Smooth muscle cell (in vitro differentiated cells): ENCODE data around the gene ZNF418. TPM values are rescaled to one million over a fixed set of nuclear protein-coding genes. Genes with fewer than 3 reads are reported as not detected.
A peak's percentile ranks its signal among the peaks of the same experiment; 100 is the strongest.
"Not testable (repeated sequence)": the region's sequence is repeated elsewhere in the genome, so short reads cannot be mapped to it uniquely, and the experiment has no call there.

Experiments used
- DNase-seq: peaks from one replicate; lab custom pipeline; 2025; ENCODE audit not compliant: unreplicated experiment; lab: John Stamatoyannopoulos, UW
- H2AFZ ChIP-seq: fragments of 200-600 bp; sonication (generic); 2 replicates; pipeline ENCODE4 v1.6.0; 2016; ENCODE audit warnings: antibody characterized with exemption, low read depth, mild to moderate bottlenecking
- H3F3A ChIP-seq: fragments of 200-600 bp; sonication (generic); 2 replicates; pipeline ENCODE4 v1.6.0; 2017; ENCODE audit warnings: antibody characterized with exemption, low read depth
- H3K27ac ChIP-seq: fragments of 200-600 bp; sonication (generic); 2 replicates; pipeline ENCODE4 v1.5.1; 2016; ENCODE audit warnings: low read depth, mild to moderate bottlenecking
- H3K27me3 ChIP-seq: fragments of 200-600 bp; sonication (generic); 2 replicates; pipeline ENCODE4 v1.6.1; 2016; ENCODE audit warnings: low read depth, mild to moderate bottlenecking
- H3K36me3 ChIP-seq: fragments of 200-600 bp; sonication (generic); 2 replicates; pipeline ENCODE4 v1.5.1; 2016; ENCODE audit warnings: low read depth
- H3K4me1 ChIP-seq: fragments of 200-600 bp; sonication (generic); 2 replicates; pipeline ENCODE4 v1.5.1; 2016; ENCODE audit warnings: low read depth
- H3K4me2 ChIP-seq: fragments of 200-600 bp; sonication (generic); 2 replicates; pipeline ENCODE4 v1.6.0; 2016; ENCODE audit warnings: mild to moderate bottlenecking
- H3K4me3 ChIP-seq: fragments of 200-600 bp; sonication (generic); 2 replicates; pipeline ENCODE4 v1.5.1; 2016; ENCODE audit warnings: mild to moderate bottlenecking
- H3K79me2 ChIP-seq: fragments of 200-600 bp; sonication (generic); 2 replicates; pipeline ENCODE4 v1.6.0; 2016; ENCODE audit warnings: low read depth, mild to moderate bottlenecking
- H3K9ac ChIP-seq: fragments of 200-600 bp; sonication (generic); 2 replicates; pipeline ENCODE4 v1.6.0; 2016; ENCODE audit warnings: low read depth
- H3K9me3 ChIP-seq: fragments of 200-600 bp; sonication (generic); replicated peaks from 2 replicates; pipeline ENCODE4 v1.5.1; 2016; ENCODE audit warnings: low read depth
- H4K20me1 ChIP-seq: fragments of 200-600 bp; sonication (generic); 2 replicates; pipeline ENCODE4 v1.6.0; 2016; ENCODE audit warnings: low read depth
- CTCF ChIP-seq: fragments of 200-600 bp; sonication (generic); IDR thresholded peaks from 2 replicates; pipeline ENCODE4 v1.5.1; 2017; ENCODE audit warnings: borderline replicate concordance, mild to moderate bottlenecking, antibody characterized with exemption; ENCODE audit not compliant: insufficient read depth, poor library complexity, severe bottlenecking
- WGBS: methylation state at CpG from one replicate; pipeline ENCODE4 v1.1.7; 2016; ENCODE audit warnings: low lambda C conversion rate; 5-methylcytosine and 5-hydroxymethylcytosine counted together
- polyA plus RNA-seq: library from polyadenylated mRNA; unstranded; fragments of >200 nt; fragmentation: Nextera tagmentation; extraction: Ambion mirVana; gene quantifications from 2 replicates; pipeline ENCODE4 v1.2.1, GENCODE V29; 2016
- total RNA-seq: library from RNA; depleted of rRNA; stranded (reverse); fragments of >200 nt; gene quantifications from 2 replicates; pipeline ENCODE4 v1.2.3, GENCODE V29; 2014

ZNF418 gene
- total and polyA plus RNA-seq, 2 experiments from 2014 or later, result 1.8 to 7.5 TPM

- Histone ChIP-seq H3F3A (no peaks in the 10 kb centered on the region), H3K36me3 (peaks cover 27% of the 10 kb centered on the region), H3K79me2 (peaks cover 33% of the 10 kb centered on the region), H3K4me2 (no peak overlapping the region), H2AFZ (no peak overlapping the region), H3K9ac (no peak overlapping the region), H4K20me1 (no peaks in the 10 kb centered on the region), H3K4me1 (peaks cover 5% of the 10 kb centered on the region), H3K27ac (no peak overlapping the region), H3K4me3 (no peak overlapping the region), H3K27me3 (no peaks in the 10 kb centered on the region), H3K9me3 (peaks cover 5% of the 10 kb centered on the region)
- no peak for DNase-seq
- WGBS, result 97% methylated on average over 3 of the region's 3 CpGs
- TF ChIP-seq CTCF, result no peak
Observed at GRCh38 chr19:57941593-57941992, 6.4 kb upstream of the ZNF418 start.

GRCh38 chr19:57935731-57936130 lies 529 bp upstream of the ZNF418 start:
- Histone ChIP-seq H3K4me1 (no peaks in the 10 kb centered on the region), H3K27ac (no peak overlapping the region), H3K4me3 (peak overlapping the region; percentile 97), H2AFZ (no peak overlapping the region), H3K36me3 (peaks cover 7% of the 10 kb centered on the region), H3K79me2 (peaks cover 19% of the 10 kb centered on the region), H3K9me3 (no peaks in the 10 kb centered on the region), H3K4me2 (no peak overlapping the region), H3F3A (no peaks in the 10 kb centered on the region), H4K20me1 (no peaks in the 10 kb centered on the region), H3K27me3 (no peaks in the 10 kb centered on the region), H3K9ac (no peak overlapping the region)
- 92% methylated on average over 12 of the region's 12 CpGs for WGBS
- no peak for DNase-seq
- TF ChIP-seq CTCF, result no peak

- Histone ChIP-seq H3K4me3 (no peak overlapping the region), H3K9me3 (peaks cover 31% of the 10 kb centered on the region), H3K79me2 (peaks cover 16% of the 10 kb centered on the region), H3K4me2 (no peak overlapping the region), H2AFZ (no peak overlapping the region), H3K4me1 (no peaks in the 10 kb centered on the region), H4K20me1 (no peaks in the 10 kb centered on the region), H3F3A (no peaks in the 10 kb centered on the region), H3K9ac (no peak overlapping the region), H3K27me3 (no peaks in the 10 kb centered on the region), H3K36me3 (peaks cover 46% of the 10 kb centered on the region), H3K27ac (no peak overlapping the region)
- 98% methylated on average over 4 of the region's 4 CpGs for WGBS
- no peak for TF ChIP-seq CTCF
- DNase-seq, result no peak
Observed at GRCh38 chr19:57927587-57927986, 7.6 kb downstream of the ZNF418 start.

- not testable (repeated sequence) for H4K20me1 ChIP-seq, H3F3A ChIP-seq, H3K4me1 ChIP-seq, H3K36me3 ChIP-seq, H3K27me3 ChIP-seq, H3K9me3 ChIP-seq
- H3K79me2 ChIP-seq, result peaks cover 41% of the 10 kb centered on the region
- H3K27ac ChIP-seq, result peak within 1 kb of the TSS; percentile 69
- under 1% methylated on average over 51 of the region's 51 CpGs for WGBS
- peak; percentile 33 for DNase-seq
- TF ChIP-seq CTCF, result peak; percentile 22
- peak within 1 kb of the TSS; percentile 96 for H3K4me3 ChIP-seq
- H2AFZ ChIP-seq, result peak within 1 kb of the TSS; percentile 65
- H3K9ac ChIP-seq, result peak within 1 kb of the TSS; percentile 92
- peak within 1 kb of the TSS; percentile 97 for H3K4me2 ChIP-seq
Observed at GRCh38 chr19:57916168-57916995, 18.8 kb downstream of the ZNF418 start, which contains the start of gene ZNF417. Gene ZNF417, minus strand, starts transcription at chr19:57916592. Its CDS starts 181 bp downstream, at chr19:57916411.
